PC-3 (cell line): ENCODE results near the gene RMI1.

Experiments
- EZH2 ChIP-seq: fragments of 300-600 bp; sonication (generic); IDR thresholded peaks from one replicate; pipeline ENCODE4 v1.6.1; 2017; ENCODE audit warnings: antibody characterized with exemption, mild to moderate bottlenecking, low read length; ENCODE audit not compliant: unreplicated experiment
- TF ChIP-seq, protein P1 (sequence below): fragments of 300-600 bp; sonication (generic); conservative IDR thresholded peaks from 2 replicates; pipeline ENCODE4 v1.5.1; 2017; ENCODE audit warnings: antibody characterized with exemption, low read depth, mild to moderate bottlenecking, low read length

- TF ChIP-seq, protein P1, sequence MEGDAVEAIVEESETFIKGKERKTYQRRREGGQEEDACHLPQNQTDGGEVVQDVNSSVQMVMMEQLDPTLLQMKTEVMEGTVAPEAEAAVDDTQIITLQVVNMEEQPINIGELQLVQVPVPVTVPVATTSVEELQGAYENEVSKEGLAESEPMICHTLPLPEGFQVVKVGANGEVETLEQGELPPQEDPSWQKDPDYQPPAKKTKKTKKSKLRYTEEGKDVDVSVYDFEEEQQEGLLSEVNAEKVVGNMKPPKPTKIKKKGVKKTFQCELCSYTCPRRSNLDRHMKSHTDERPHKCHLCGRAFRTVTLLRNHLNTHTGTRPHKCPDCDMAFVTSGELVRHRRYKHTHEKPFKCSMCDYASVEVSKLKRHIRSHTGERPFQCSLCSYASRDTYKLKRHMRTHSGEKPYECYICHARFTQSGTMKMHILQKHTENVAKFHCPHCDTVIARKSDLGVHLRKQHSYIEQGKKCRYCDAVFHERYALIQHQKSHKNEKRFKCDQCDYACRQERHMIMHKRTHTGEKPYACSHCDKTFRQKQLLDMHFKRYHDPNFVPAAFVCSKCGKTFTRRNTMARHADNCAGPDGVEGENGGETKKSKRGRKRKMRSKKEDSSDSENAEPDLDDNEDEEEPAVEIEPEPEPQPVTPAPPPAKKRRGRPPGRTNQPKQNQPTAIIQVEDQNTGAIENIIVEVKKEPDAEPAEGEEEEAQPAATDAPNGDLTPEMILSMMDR: no peak
- TF ChIP-seq EZH2: no peak
Observed at GRCh38 chr9:83967073-83967472, 13.5 kb upstream of the RMI1 start.
